NB4 (cell line): ENCODE data around the gene EIF2B2.
A peak's percentile ranks its signal among the peaks of the same experiment; 100 is the strongest.

Source experiments
- DNase-seq: peaks from one replicate; pipeline ENCODE4 v3.0.0; 2010; ENCODE audit warnings: low read depth
- H3K4me3 ChIP-seq: one replicate; pipeline ENCODE4 v1.5.1; 2011; ENCODE audit warnings: mild to moderate bottlenecking, low read depth, low read length, moderate library complexity
- CTCF ChIP-seq: IDR thresholded peaks from one replicate; pipeline ENCODE4 v1.5.1; 2012; ENCODE audit warnings: low read depth, low read length
- MAX ChIP-seq: IDR thresholded peaks from 2 replicates; pipeline ENCODE4 v1.6.1; 2011; ENCODE audit warnings: low read depth, low read length
- MYC ChIP-seq: IDR thresholded peaks from 2 replicates; pipeline ENCODE4 v1.6.1; 2011; ENCODE audit warnings: low read depth, low read length
- POLR2A ChIP-seq: IDR thresholded peaks from 2 replicates; pipeline ENCODE4 v1.6.1; 2011; ENCODE audit warnings: mild to moderate bottlenecking; ENCODE audit not compliant: insufficient read length; ENCODE audit errors: extremely low read depth

EIF2B2 gene

GRCh38 chr14:75047506-75047905, 44.8 kb downstream of the EIF2B2 start:
- H3K4me3 ChIP-seq = no peak overlapping the region
- DNase-seq = no peak
- TF ChIP-seq CTCF = no peak

GRCh38 chr14:75048101-75048500, 45.4 kb downstream of the EIF2B2 start:
- TF ChIP-seq POLR2A (no peak), CTCF (no peak), MAX (no peak), MYC (no peak)
- H3K4me3 ChIP-seq = no peak overlapping the region
- DNase-seq = no peak

GRCh38 chr14:75049136-75049535, 46.4 kb downstream of the EIF2B2 start:
- TF ChIP-seq CTCF (no peak), MAX (no peak), MYC (no peak), POLR2A (no peak)
- no peak overlapping the region for H3K4me3 ChIP-seq
- DNase-seq = no peak

GRCh38 chr14:75049731-75050201, 47.0 kb downstream of the EIF2B2 start:
- H3K4me3 ChIP-seq = peak overlapping the region; percentile 62
- DNase-seq = no peak
- TF ChIP-seq MAX (no peak), CTCF (no peak), MYC (no peak), POLR2A (no peak)

- TF ChIP-seq POLR2A (peak; percentile 20), CTCF (no peak)
- DNase-seq = peak; percentile 78
- H3K4me3 ChIP-seq = peak within 1 kb of the TSS; percentile 62
Observed at GRCh38 chr14:75050852-75051555, 48.3 kb downstream of the EIF2B2 start, which contains the start of gene MLH3. Gene MLH3 (minus strand): TSS chr14:75051467. CDS start chr14:75049655, 1,812 bp downstream.

- peak overlapping the region; percentile 62 for H3K4me3 ChIP-seq
- DNase-seq = no peak
- TF ChIP-seq CTCF = no peak
Observed at GRCh38 chr14:75051556-75051899, 48.8 kb downstream of the EIF2B2 start.
